B cell (primary cell): Measurements from ENCODE around the gene HMGCS1.

Experiments used
- EZH2 ChIP-seq: IDR thresholded peaks from 2 replicates; pipeline ENCODE4 v1.6.1; 2012; ENCODE audit warnings: borderline replicate concordance, low read depth, mild to moderate bottlenecking, moderate library complexity, low read length; ENCODE audit not compliant: insufficient read depth, poor library complexity, severe bottlenecking
- TF ChIP-seq, protein P1 (sequence below): fragments of 200-600 bp; IDR thresholded peaks from one replicate; pipeline ENCODE4 v1.8.0; 2022; ENCODE audit warnings: antibody characterized with exemption, mild to moderate bottlenecking

DNA sequence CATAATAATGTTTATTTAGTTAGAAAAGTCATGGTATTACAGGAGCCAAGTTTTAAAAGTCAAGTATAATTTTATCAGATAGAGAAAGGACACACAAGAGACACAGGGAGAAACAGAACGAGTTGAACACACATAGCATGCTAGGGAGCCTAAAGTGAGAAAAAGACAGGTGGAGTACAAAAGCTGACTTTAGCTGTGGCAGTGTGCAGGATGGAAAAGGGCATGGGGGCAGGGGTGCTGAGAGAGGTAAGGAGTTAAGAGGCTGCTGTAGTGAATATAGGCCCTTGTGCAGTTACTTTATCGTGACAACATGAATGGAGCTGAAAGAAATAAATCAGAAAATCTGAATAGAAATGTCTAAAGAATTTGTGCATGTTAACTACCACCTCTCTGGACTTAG is 18.0 kb downstream of the HMGCS1 start:
- TF ChIP-seq, protein P1, sequence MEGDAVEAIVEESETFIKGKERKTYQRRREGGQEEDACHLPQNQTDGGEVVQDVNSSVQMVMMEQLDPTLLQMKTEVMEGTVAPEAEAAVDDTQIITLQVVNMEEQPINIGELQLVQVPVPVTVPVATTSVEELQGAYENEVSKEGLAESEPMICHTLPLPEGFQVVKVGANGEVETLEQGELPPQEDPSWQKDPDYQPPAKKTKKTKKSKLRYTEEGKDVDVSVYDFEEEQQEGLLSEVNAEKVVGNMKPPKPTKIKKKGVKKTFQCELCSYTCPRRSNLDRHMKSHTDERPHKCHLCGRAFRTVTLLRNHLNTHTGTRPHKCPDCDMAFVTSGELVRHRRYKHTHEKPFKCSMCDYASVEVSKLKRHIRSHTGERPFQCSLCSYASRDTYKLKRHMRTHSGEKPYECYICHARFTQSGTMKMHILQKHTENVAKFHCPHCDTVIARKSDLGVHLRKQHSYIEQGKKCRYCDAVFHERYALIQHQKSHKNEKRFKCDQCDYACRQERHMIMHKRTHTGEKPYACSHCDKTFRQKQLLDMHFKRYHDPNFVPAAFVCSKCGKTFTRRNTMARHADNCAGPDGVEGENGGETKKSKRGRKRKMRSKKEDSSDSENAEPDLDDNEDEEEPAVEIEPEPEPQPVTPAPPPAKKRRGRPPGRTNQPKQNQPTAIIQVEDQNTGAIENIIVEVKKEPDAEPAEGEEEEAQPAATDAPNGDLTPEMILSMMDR: no peak
- TF ChIP-seq EZH2: no peak
